ENCODE measurements around the gene MEF2C. TPM values are rescaled to one million over a fixed set of nuclear protein-coding genes. Genes with fewer than 3 reads are reported as not detected.

MEF2C gene
- total and polyA plus RNA-seq, 2 experiments from 2014 or later = 0.97 to 1.6 TPM

DNA sequence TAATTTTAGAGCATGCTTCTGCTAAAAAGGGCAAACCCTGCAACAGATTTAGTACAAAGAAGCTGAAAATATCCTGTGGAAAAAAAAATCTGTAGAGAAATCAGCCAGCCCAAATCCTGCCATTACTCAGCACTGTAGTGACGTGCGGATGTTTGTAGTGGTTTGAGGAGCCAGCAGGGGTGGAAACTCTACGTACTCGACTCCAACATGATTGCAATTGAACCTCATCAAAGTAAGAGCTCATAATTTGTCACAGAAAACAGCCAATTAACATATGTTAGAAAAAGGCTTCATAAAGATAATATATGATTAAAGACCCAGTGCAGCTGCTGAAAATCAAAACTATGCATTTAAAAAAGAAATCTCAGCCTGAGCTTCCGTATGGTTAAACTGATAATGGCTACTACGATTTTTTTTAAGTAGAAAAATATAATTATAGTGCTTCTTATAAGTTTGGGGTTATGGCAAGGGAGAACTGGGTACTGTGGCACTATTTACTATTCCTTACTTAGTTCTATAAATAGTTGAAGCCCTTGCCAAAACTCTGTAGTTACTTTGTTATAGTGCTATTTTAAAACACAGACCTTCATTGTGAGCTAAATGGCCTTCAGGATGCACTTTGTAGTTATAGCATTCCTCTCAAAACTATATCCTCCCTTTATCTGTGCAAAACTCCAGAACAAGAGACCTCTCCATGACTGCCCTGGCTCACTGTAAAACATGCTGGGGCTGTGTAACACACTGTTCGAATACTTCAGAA lies 49.4 kb downstream of the MEF2C start:
- no peaks in the 10 kb centered on the region for H3K79me2 ChIP-seq (replicated peaks; ENCODE audit: insufficient read depth)
- Mint-ChIP-seq H3K27ac (peak overlapping the region; percentile 14; the same call in 1 of the 2 replicates), H3K4me1 (peaks cover 5% of the 10 kb centered on the region; the same call in 2 of the 3 replicates), H3K4me3 (no peak overlapping the region), H3K36me3 (ENCODE audit: low read depth) (no peaks in the 10 kb centered on the region), H3K9me3 (no peaks in the 10 kb centered on the region), H3K27me3 (ENCODE audit: insufficient read depth, low read depth, poor library complexity) (peaks cover 2% of the 10 kb centered on the region)
- no peaks in the 10 kb centered on the region for H3K9me2 ChIP-seq (ENCODE audit: insufficient read depth)
- H3K36me3 ChIP-seq (ENCODE audit: insufficient read depth) = no peaks in the 10 kb centered on the region
- peak overlapping the region; percentile 4; the same call in 1 of the 2 replicates for H2AFZ ChIP-seq
- no peak overlapping the region for H3K4me2 ChIP-seq
- H3K27me3 ChIP-seq (ENCODE audit: insufficient read depth) = no peaks in the 10 kb centered on the region
- H3K27ac ChIP-seq (ENCODE audit: low read depth) = no peak overlapping the region
- DNase-seq (ENCODE audit: low spot score) (peak; percentile 24), ATAC-seq (peak; percentile 60)
- H3F3A ChIP-seq (replicated peaks; ENCODE audit: low read depth) = no peaks in the 10 kb centered on the region
- peaks cover 3% of the 10 kb centered on the region; the same call in 1 of the 2 replicates for H3K4me1 ChIP-seq (ENCODE audit: insufficient read depth)
- no peak overlapping the region for H3K4me3 ChIP-seq
- TF ChIP-seq EZH2phosphoT487 (IDR thresholded peaks at IDR 0.05; ENCODE audit: unreplicated experiment) (no peak), EZH2 (IDR thresholded peaks at IDR 0.05; ENCODE audit: low read depth, unreplicated experiment) (no peak), POLR2AphosphoS5 (IDR thresholded peaks at IDR 0.05; ENCODE audit: low read depth) (no peak), JUNB (IDR thresholded peaks at IDR 0.05; ENCODE audit: unreplicated experiment) (no peak), ZNF462 (CRISPR knock-in tag; IDR thresholded peaks at IDR 0.05) (no peak), NANOG (IDR thresholded peaks at IDR 0.05; ENCODE audit: borderline replicate concordance) (no peak), STAT1 (IDR thresholded peaks at IDR 0.05; ENCODE audit: unreplicated experiment) (no peak), ZNF331 (CRISPR knock-in tag; IDR thresholded peaks at IDR 0.05; ENCODE audit: low read depth) (no peak), CREB1 (CRISPR knock-in tag; IDR thresholded peaks at IDR 0.05; ENCODE audit: low read depth) (no peak), ZNF114 (CRISPR knock-in tag; IDR thresholded peaks at IDR 0.05) (no peak)
- TF ChIP-seq, protein P1, sequence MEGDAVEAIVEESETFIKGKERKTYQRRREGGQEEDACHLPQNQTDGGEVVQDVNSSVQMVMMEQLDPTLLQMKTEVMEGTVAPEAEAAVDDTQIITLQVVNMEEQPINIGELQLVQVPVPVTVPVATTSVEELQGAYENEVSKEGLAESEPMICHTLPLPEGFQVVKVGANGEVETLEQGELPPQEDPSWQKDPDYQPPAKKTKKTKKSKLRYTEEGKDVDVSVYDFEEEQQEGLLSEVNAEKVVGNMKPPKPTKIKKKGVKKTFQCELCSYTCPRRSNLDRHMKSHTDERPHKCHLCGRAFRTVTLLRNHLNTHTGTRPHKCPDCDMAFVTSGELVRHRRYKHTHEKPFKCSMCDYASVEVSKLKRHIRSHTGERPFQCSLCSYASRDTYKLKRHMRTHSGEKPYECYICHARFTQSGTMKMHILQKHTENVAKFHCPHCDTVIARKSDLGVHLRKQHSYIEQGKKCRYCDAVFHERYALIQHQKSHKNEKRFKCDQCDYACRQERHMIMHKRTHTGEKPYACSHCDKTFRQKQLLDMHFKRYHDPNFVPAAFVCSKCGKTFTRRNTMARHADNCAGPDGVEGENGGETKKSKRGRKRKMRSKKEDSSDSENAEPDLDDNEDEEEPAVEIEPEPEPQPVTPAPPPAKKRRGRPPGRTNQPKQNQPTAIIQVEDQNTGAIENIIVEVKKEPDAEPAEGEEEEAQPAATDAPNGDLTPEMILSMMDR (conservative IDR thresholded peaks at IDR 0.05; ENCODE audit: low read depth in 2 of 2) = no peak
- TF ChIP-seq, protein P2, sequence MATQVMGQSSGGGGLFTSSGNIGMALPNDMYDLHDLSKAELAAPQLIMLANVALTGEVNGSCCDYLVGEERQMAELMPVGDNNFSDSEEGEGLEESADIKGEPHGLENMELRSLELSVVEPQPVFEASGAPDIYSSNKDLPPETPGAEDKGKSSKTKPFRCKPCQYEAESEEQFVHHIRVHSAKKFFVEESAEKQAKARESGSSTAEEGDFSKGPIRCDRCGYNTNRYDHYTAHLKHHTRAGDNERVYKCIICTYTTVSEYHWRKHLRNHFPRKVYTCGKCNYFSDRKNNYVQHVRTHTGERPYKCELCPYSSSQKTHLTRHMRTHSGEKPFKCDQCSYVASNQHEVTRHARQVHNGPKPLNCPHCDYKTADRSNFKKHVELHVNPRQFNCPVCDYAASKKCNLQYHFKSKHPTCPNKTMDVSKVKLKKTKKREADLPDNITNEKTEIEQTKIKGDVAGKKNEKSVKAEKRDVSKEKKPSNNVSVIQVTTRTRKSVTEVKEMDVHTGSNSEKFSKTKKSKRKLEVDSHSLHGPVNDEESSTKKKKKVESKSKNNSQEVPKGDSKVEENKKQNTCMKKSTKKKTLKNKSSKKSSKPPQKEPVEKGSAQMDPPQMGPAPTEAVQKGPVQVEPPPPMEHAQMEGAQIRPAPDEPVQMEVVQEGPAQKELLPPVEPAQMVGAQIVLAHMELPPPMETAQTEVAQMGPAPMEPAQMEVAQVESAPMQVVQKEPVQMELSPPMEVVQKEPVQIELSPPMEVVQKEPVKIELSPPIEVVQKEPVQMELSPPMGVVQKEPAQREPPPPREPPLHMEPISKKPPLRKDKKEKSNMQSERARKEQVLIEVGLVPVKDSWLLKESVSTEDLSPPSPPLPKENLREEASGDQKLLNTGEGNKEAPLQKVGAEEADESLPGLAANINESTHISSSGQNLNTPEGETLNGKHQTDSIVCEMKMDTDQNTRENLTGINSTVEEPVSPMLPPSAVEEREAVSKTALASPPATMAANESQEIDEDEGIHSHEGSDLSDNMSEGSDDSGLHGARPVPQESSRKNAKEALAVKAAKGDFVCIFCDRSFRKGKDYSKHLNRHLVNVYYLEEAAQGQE (IDR thresholded peaks at IDR 0.05; ENCODE audit: unreplicated experiment) = no peak
- TF ChIP-seq, protein P3, sequence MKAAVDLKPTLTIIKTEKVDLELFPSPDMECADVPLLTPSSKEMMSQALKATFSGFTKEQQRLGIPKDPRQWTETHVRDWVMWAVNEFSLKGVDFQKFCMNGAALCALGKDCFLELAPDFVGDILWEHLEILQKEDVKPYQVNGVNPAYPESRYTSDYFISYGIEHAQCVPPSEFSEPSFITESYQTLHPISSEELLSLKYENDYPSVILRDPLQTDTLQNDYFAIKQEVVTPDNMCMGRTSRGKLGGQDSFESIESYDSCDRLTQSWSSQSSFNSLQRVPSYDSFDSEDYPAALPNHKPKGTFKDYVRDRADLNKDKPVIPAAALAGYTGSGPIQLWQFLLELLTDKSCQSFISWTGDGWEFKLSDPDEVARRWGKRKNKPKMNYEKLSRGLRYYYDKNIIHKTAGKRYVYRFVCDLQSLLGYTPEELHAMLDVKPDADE (IDR thresholded peaks at IDR 0.05) = no peak
- no peaks in the 10 kb centered on the region for H4K20me1 ChIP-seq (replicated peaks; ENCODE audit: insufficient read depth)
